Neural progenitor cell (in vitro differentiated cells): ENCODE measurements around the gene STPG4. TPM values are rescaled to one million over a fixed set of nuclear protein-coding genes. Genes with fewer than 3 reads are reported as not detected.

ENCODE experiments used
- DNase-seq: peaks from one replicate; pipeline ENCODE4 v3.0.0-alpha.2; 2016; ENCODE audit warnings: low spot score
- H2AFZ ChIP-seq: fragments of 200-600 bp; sonication (generic); replicated peaks from 2 replicates; pipeline ENCODE4 v1.6.1; 2016; ENCODE audit warnings: antibody characterized with exemption
- H3F3A ChIP-seq: fragments of 200-600 bp; sonication (generic); 2 replicates; pipeline ENCODE4 v1.6.1; 2016; ENCODE audit warnings: antibody characterized with exemption, low read depth
- H3K27ac ChIP-seq: fragments of 200-600 bp; sonication (generic); 2 replicates; pipeline ENCODE4 v1.5.1; 2016; ENCODE audit warnings: mild to moderate bottlenecking
- H3K27me3 ChIP-seq: fragments of 200-600 bp; sonication (generic); 2 replicates; pipeline ENCODE4 v1.6.1; 2016; ENCODE audit warnings: mild to moderate bottlenecking, moderate library complexity
- H3K36me3 ChIP-seq: fragments of 200-600 bp; sonication (generic); 2 replicates; pipeline ENCODE4 v1.5.1; 2016
- H3K4me1 ChIP-seq: fragments of 200-600 bp; sonication (generic); 2 replicates; pipeline ENCODE4 v1.6.1; 2016; ENCODE audit warnings: mixed run types
- H3K4me2 ChIP-seq: fragments of 200-600 bp; sonication (generic); 2 replicates; pipeline ENCODE4 v1.6.1; 2016
- H3K4me3 ChIP-seq: fragments of 200-600 bp; sonication (generic); 2 replicates; pipeline ENCODE4 v1.5.1; 2016
- H3K79me2 ChIP-seq: fragments of 200-600 bp; sonication (generic); 2 replicates; pipeline ENCODE4 v1.6.1; 2016; ENCODE audit warnings: low read depth
- H3K9ac ChIP-seq: fragments of 200-600 bp; sonication (generic); 2 replicates; pipeline ENCODE4 v1.6.1; 2016
- H3K9me3 ChIP-seq: fragments of 200-600 bp; sonication (generic); 2 replicates; pipeline ENCODE4 v1.5.1; 2016; ENCODE audit warnings: low read depth
- H4K20me1 ChIP-seq: fragments of 200-600 bp; sonication (generic); 2 replicates; pipeline ENCODE4 v1.6.1; 2016; ENCODE audit warnings: low read depth
- H3K27ac Mint-ChIP-seq: 3 replicates; pipeline ENCODE4 v1.8.0; 2021; ENCODE audit warnings: mixed read lengths
- H3K27me3 Mint-ChIP-seq: 2 replicates; pipeline ENCODE4 v1.8.0; 2022; ENCODE audit warnings: low read depth, mild to moderate bottlenecking, inconsistent platforms, moderate library complexity, mixed read lengths; ENCODE audit not compliant: insufficient read depth
- H3K36me3 Mint-ChIP-seq: 3 replicates; pipeline ENCODE4 v1.8.0; 2021; ENCODE audit warnings: mixed read lengths
- H3K4me1 Mint-ChIP-seq: 3 replicates; pipeline ENCODE4 v1.8.0; 2021; ENCODE audit warnings: mixed read lengths
- H3K4me3 Mint-ChIP-seq: 3 replicates; pipeline ENCODE4 v1.8.0; 2021; ENCODE audit warnings: mild to moderate bottlenecking, moderate library complexity, mixed read lengths
- H3K9me3 Mint-ChIP-seq: 3 replicates; pipeline ENCODE4 v1.8.0; 2020; ENCODE audit warnings: mixed read lengths
- CTCF ChIP-seq: fragments of 200-600 bp; sonication (generic); IDR thresholded peaks from 2 replicates; pipeline ENCODE4 v1.5.1; 2017; ENCODE audit warnings: antibody characterized with exemption, mild to moderate bottlenecking
- EZH2 ChIP-seq: fragments of 200-600 bp; sonication (generic); IDR thresholded peaks from 2 replicates; pipeline ENCODE4 v1.6.1; 2017; ENCODE audit warnings: antibody characterized with exemption, mild to moderate bottlenecking, moderate library complexity
- EZH2phosphoT487 ChIP-seq: fragments of 200-600 bp; sonication (generic); IDR thresholded peaks from 2 replicates; pipeline ENCODE4 v1.6.1; 2017; ENCODE audit warnings: antibody characterized with exemption
- total RNA-seq: library from RNA; depleted of rRNA; stranded (reverse); fragments of >200 nt; gene quantifications from 2 replicates; pipeline ENCODE4 v1.2.3, GENCODE V29; 2015; ENCODE audit warnings: low replicate concordance

The STPG4 gene
- total RNA-seq, 1 donor from 2014 or later, result not detected

- Histone ChIP-seq H4K20me1 (no peaks in the 10 kb centered on the region), H3K9me3 (no peaks in the 10 kb centered on the region), H3K4me2 (no peak overlapping the region), H3K79me2 (no peaks in the 10 kb centered on the region), H3K36me3 (peaks cover 4% of the 10 kb centered on the region), H3K9ac (no peak overlapping the region), H3K27ac (no peak overlapping the region), H3K4me1 (no peaks in the 10 kb centered on the region), H2AFZ (no peak overlapping the region), H3K4me3 (no peak overlapping the region), H3F3A (no peaks in the 10 kb centered on the region), H3K27me3 (no peaks in the 10 kb centered on the region)
- peaks cover 2% of the 10 kb centered on the region for H3K27me3 Mint-ChIP-seq
- peaks cover 19% of the 10 kb centered on the region for H3K36me3 Mint-ChIP-seq
- TF ChIP-seq EZH2 (no peak), EZH2phosphoT487 (no peak), CTCF (no peak)
- no peak overlapping the region for H3K4me3 Mint-ChIP-seq
- H3K9me3 Mint-ChIP-seq, result no peaks in the 10 kb centered on the region
- no peak overlapping the region for H3K27ac Mint-ChIP-seq
- DNase-seq, result no peak
- H3K4me1 Mint-ChIP-seq, result no peaks in the 10 kb centered on the region
Measured at GRCh38 chr2:47150175-47150574, 4.9 kb downstream of the STPG4 start.

- H3K27ac Mint-ChIP-seq, result no peak overlapping the region
- Histone ChIP-seq H3K27ac (no peak overlapping the region), H3K4me2 (no peak overlapping the region), H3K9me3 (no peaks in the 10 kb centered on the region), H3K36me3 (peaks cover 4% of the 10 kb centered on the region), H3K79me2 (no peaks in the 10 kb centered on the region), H3K4me3 (no peak overlapping the region), H3K27me3 (no peaks in the 10 kb centered on the region), H3K4me1 (no peaks in the 10 kb centered on the region), H3K9ac (no peak overlapping the region), H3F3A (no peaks in the 10 kb centered on the region), H2AFZ (no peak overlapping the region), H4K20me1 (no peaks in the 10 kb centered on the region)
- H3K9me3 Mint-ChIP-seq, result no peaks in the 10 kb centered on the region
- no peak overlapping the region for H3K4me3 Mint-ChIP-seq
- TF ChIP-seq EZH2, result no peak
- TF ChIP-seq EZH2phosphoT487, result no peak
- TF ChIP-seq CTCF, result no peak
- no peak for DNase-seq
- H3K4me1 Mint-ChIP-seq, result no peaks in the 10 kb centered on the region
- H3K36me3 Mint-ChIP-seq, result peaks cover 25% of the 10 kb centered on the region
- peaks cover 2% of the 10 kb centered on the region for H3K27me3 Mint-ChIP-seq
Measured at GRCh38 chr2:47147021-47147420, 8.1 kb downstream of the STPG4 start.

- Mint-ChIP-seq H3K36me3 (peaks cover 27% of the 10 kb centered on the region), H3K4me1 (peaks cover 2% of the 10 kb centered on the region), H3K27ac (no peak overlapping the region), H3K9me3 (no peaks in the 10 kb centered on the region), H3K4me3 (no peak overlapping the region), H3K27me3 (peaks cover 2% of the 10 kb centered on the region)
- no peak overlapping the region for H3K4me2 ChIP-seq
- TF ChIP-seq EZH2 (no peak), CTCF (no peak), EZH2phosphoT487 (no peak)
- no peaks in the 10 kb centered on the region for H3K4me1 ChIP-seq
- no peak overlapping the region for H2AFZ ChIP-seq
- peaks cover 4% of the 10 kb centered on the region for H3K36me3 ChIP-seq
- no peak overlapping the region for H3K4me3 ChIP-seq
- no peak overlapping the region for H3K9ac ChIP-seq
- H3K27me3 ChIP-seq, result no peaks in the 10 kb centered on the region
- no peaks in the 10 kb centered on the region for H3K79me2 ChIP-seq
- no peak overlapping the region for H3K27ac ChIP-seq
- H3K9me3 ChIP-seq, result no peaks in the 10 kb centered on the region
- H4K20me1 ChIP-seq, result no peaks in the 10 kb centered on the region
- H3F3A ChIP-seq, result no peaks in the 10 kb centered on the region
- no peak for DNase-seq
Measured at GRCh38 chr2:47145466-47145865, 9.6 kb downstream of the STPG4 start.

- no peaks in the 10 kb centered on the region for H4K20me1 ChIP-seq
- H3K9me3 ChIP-seq, result peaks cover 4% of the 10 kb centered on the region
- no peak overlapping the region for H3K4me3 Mint-ChIP-seq
- H3K27me3 Mint-ChIP-seq, result no peaks in the 10 kb centered on the region
- H3K79me2 ChIP-seq, result no peaks in the 10 kb centered on the region
- H3K9me3 Mint-ChIP-seq, result peaks cover 16% of the 10 kb centered on the region
- no peak overlapping the region for H2AFZ ChIP-seq
- no peak overlapping the region for H3K4me3 ChIP-seq
- no peak for DNase-seq
- H3K36me3 ChIP-seq, result no peaks in the 10 kb centered on the region
- TF ChIP-seq CTCF, result no peak
- TF ChIP-seq EZH2phosphoT487, result no peak
- TF ChIP-seq EZH2, result no peak
- H3K4me2 ChIP-seq, result no peak overlapping the region
- peaks cover 2% of the 10 kb centered on the region for H3K4me1 Mint-ChIP-seq
- H3K27me3 ChIP-seq, result no peaks in the 10 kb centered on the region
- no peak overlapping the region for H3K27ac Mint-ChIP-seq
- no peak overlapping the region for H3K9ac ChIP-seq
- H3K27ac ChIP-seq, result no peak overlapping the region
- peaks cover 30% of the 10 kb centered on the region for H3K36me3 Mint-ChIP-seq
- no peaks in the 10 kb centered on the region for H3K4me1 ChIP-seq
- H3F3A ChIP-seq, result no peaks in the 10 kb centered on the region
Measured at GRCh38 chr2:47141520-47141919, 13.6 kb downstream of the STPG4 start.
